HG03354 (cell line): Measurements from ENCODE around the gene NOS1AP.

Experiments
- ATAC-seq: cut with Tn5 transposase; IDR thresholded peaks from one replicate; pipeline ENCODE4 v1.9.1; 2021; ENCODE audit warnings: mild to moderate bottlenecking; ENCODE audit not compliant: unreplicated experiment, poor library complexity, severe bottlenecking

NOS1AP gene

DNA sequence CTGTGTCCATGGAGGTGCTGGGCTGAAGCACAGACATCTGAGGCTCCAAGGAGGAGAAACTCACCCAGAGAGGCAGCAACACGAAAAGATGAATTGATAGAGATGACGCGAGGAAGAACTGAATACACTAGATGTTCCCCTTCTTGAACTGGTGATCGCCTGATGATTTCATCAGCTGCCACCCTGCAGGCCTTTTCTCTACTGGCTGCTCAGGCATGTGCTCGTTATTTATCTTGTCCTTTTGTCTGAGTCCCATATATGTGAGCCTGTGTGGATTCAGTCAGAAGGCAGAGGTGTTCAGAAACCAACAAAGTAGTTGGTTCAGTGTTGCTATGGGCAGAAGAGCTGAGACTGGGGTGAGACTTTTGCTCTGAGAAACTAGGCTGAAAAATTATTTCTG is 202.9 kb downstream of the NOS1AP start:
- ATAC-seq: no peak

DNA sequence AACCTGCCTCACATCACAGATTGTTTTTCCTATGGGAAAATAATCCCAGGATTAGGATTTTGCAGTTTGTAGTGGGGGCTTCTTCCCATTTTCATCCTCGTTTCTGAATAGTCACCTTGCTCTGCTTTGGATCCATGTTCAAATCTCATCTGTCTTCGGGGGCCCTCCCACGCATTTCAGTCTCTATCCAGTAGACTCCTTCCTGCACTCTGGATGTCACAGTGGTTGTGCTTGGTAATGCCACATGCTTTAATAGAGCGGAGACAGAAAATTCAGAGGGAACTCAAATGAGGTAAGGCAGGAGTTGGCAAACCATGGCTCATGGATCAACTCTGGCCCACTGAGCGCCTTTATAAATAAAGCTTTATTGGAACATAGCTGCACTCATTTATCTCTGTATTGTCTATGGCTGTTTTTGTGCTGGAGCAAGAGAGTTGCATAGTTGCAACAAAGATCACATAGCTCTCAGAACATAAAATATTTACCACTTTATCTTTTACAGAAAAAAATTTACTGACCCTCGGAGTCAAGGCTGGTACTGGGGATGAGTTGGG is 206.2 kb downstream of the NOS1AP start:
- ATAC-seq: no peak

DNA sequence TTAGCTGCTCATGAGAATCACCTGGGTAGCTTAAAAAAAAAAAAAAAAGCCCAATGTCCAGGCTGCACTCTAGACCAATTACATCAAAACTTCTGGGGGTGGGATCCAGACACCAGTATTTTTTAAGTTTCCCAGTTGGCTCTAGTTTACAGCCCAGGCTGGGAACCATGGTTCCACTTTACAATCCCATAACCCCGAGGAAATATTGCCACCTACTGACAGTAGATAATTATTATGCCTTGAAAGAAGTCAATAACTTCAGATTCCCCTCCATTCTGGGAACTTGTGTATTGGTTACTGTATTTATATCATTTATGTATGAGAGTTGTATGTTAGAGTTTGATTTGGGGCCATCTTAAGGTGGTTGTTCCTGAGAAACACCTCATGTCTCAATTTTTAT is 207.0 kb downstream of the NOS1AP start:
- ATAC-seq: no peak

DNA sequence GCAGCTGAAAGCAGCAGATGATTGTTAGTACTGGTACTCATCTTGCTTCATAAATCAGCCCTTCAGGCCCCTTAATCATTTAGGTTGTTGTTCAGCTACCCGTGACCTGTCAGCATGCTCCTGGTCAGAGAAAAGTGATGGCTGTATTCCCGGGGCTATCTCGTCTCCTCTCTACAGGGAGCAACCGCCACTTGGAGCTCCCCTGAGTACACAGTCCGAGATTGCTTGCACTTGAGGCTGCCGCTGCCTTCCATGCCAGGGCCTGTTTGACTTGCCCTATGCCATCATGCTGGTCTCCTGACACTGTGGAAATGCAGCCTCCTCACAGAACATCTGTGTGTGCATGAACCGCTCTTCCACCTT is 209.6 kb downstream of the NOS1AP start:
- ATAC-seq: no peak

DNA sequence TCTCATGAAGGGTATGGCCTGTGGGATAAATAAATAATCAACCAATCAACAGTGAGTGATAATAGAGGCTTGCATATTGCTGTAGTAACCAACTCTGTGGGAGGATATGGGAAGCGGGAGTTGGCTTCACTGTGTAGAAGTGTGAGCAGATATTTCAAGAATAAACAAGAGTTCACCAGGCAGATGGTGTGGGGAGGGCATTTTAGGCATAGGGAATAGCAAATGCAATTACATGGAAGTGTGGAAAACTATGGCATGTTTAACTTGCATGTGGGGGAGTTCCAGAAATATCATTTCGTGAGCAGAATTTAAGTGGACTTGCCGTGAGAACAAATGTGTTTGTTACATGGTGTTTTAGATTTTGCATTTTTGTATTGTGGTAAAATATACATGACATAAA is 211.9 kb downstream of the NOS1AP start:
- ATAC-seq: no peak

DNA sequence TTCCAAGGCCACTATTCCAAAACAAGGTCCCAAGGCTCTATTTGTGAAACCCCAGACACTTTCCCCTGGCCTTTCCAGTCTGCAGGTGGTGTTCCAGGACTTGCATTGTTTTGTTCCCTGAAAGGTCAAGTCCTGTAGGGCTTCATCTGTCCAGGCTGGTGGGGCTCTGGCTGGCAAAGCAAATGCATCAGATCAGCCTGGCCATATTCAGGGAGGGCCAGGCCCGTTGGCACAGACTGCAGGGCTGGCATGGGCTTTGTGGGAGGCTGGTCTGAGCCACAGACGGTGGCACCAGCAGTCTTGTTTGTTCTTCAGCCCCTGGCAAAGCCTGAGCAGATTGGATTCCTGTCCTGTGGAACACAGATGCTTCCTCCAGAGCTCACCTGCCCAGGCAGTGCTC is 214.2 kb downstream of the NOS1AP start:
- ATAC-seq: no peak

DNA sequence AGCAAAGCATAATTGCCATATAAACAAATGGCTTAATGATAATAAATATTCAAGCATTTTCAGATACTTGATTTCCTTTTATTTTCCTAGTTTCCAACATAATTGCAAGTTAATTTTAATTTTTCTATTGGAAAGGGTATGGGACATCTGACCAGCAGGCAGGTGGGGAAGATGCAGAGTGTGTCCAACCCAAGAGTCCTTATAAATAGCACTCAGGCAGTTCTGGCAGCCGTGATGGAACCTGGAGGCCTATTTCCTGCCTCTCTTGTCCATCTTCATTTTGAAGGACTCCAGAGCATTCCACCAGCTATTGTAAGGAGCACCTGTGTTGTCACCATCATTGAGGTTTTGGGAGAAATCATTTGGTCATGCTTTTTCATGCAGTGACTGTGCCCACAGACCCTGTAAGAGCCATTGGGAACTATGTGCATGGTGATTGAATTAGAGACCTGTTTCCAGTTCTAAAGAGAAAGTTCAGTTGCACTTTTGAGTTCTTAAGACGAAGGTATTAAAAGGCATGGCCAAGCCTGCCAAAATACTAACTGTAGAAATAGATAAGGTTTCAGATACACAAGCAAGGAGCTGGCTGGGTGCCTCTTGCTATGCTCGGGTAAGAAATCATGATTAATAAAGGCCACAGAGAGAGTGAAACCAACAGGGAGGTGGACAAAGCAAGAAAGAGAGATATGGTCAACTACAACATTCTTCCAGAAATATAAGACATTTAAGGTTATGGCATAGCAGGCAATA is 214.9 kb downstream of the NOS1AP start:
- ATAC-seq: no peak

DNA sequence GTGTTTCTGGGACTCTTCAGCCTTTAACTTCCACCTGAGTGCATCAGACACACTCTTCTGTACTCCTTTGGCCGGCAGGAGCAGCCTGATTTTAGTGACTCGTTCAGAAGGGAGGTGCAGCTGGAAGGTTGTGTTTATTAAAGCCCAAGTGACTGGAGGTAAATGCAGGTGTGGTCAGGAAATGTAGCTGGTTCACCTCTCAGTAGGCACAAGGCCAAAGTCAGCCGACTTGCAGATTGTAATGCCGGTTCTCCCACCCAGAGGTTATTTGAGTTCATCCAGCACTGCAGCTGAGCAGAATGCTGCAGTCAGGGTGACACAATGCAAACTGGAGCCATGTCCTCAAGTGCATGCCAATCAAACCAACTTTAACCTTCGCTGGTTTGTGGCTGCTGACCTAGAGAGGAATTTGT is 215.7 kb downstream of the NOS1AP start:
- ATAC-seq: no peak

DNA sequence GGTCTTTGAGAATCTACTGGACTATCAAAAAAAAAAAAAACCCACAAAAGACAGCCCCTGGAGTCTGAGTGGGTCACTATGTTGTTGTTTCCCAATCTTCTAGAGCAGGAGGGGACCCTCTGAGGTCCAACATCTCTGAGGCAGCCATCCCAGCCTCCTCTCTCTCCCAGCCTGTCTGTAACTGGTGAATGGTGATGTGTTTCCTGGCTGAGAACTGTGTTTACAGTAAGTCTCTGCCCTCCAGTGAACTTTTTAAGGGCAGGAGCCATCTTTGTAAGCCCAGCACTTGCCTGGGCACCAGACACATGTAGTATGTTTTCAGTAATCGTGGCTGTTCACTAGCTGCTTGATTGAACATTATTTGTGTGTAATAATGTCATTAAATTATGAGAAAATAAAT is 221.5 kb downstream of the NOS1AP start:
- no peak for ATAC-seq

DNA sequence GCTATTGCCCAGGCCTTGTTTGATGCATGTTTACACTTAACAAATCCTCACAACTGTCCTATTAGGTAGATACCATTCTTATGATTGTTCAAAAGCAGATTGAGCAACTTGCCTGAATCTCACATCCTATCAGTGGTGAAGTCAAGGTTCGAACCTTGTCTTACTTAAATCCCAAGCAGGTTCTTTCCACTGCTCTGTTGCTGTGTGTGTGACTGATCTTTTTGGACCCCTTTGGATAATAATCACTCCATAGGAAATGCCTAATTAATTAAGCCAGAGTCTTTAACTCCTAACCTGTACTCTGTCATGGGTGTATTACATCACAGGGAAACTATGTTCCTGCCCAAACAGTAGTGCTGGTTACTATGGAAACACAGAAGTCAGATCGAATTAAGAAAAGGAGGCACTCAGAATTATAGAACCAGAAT is 222.9 kb downstream of the NOS1AP start:
- no peak for ATAC-seq

DNA sequence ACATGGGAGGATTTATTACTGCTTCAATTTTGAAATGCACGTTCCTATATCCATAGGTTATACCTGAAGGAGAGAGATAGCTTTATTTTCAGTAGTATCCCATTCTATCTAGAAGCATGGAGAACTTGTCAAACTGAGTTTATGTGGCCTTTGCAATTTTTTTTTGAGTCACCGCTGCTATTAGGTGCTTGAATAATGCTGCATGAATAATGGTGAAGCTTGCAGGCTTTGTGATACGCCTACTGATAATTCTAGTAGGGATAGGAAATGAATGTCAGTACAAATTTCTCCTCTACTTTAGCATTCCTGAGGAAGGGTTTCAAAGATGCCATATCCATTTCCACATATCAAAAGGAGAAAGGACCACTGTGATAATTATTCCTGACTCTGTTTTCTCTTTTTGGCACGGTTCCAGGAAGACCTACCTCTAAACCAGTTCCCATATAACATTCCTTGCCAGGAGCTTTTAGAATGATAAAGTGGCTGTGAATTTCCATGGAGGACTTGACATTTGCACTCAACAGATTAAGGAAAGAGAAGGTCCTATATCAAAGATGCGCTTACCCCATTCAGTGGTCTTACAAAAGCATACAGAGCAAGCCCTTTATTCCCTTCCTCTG is 223.7 kb downstream of the NOS1AP start:
- no peak for ATAC-seq

DNA sequence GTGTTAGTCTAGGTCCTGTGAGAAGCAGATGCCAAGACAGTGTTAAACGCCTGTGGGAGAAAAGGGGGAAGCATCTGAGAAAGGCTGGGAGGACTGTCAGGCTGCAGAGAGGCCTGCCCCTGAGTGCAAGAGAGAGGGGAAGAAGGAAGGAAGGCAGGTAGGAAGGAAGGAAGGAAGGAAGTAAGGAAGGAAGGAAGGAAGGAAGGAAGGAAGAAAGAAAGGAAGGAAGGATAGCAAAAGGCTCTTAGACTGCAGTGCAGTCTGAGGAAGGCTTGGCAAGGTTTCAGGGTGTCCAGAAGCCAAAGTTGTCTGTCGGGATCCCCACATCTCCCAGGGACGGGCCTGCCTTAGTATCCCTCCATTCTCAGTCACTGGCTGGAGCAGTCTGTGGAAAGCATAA is 224.5 kb downstream of the NOS1AP start:
- ATAC-seq: no peak

DNA sequence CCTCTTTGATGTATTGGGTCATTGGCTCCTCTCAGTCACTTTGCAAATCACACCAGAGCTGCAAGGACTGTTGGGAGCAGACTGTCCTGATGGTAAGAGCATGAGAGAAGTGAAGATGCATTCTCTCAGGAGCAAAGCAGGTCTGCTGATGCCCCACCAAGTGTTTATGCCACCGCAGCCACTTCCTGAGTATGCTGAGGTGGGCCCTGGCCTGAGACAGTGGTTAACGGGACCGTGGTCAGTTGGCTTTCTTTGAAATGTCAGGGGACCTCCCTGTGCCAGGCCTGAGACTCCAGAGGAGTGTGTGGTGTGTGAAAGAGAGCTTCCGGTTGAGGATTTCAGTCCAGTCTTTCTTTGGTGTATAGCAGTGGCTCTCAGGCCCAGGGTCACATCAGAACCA is 227.7 kb downstream of the NOS1AP start:
- ATAC-seq: no peak

DNA sequence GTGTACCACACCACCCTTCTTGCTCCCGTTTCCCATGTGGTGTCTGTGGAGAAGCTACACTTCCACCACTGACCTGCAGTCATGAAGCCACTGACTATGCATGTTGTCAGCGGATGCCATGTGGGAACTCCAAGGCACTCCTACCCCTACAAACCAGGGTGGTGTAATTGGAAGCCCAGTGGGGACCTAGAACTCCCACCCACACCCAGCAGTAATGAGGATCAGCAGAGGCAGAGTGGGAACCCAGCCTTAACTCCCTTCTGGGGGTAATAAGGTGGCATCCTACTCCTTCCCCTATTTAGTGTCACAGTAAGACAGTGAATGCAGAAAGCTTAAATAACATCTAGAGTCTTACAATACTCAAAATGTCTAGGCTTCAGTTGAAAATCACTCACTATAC is 228.8 kb downstream of the NOS1AP start:
- no peak for ATAC-seq

DNA sequence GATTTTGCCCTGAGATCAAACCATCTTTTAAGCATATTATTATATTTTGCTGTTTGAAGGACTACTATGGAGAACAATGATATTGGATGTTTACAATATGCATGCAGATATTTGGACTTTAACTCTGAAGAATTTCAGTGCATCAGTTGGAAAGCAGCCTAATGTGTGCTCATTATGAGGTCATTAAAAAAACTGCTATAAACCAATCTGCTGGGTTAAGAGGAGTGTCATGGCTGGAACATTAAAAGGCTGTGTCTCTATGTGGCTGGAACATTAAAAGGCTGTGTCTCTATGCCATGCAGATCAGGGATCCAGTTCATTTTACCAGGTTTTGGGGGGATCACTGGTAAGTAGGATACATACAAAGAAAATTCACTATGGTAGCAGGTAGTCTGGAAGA is 229.5 kb downstream of the NOS1AP start:
- no peak for ATAC-seq

DNA sequence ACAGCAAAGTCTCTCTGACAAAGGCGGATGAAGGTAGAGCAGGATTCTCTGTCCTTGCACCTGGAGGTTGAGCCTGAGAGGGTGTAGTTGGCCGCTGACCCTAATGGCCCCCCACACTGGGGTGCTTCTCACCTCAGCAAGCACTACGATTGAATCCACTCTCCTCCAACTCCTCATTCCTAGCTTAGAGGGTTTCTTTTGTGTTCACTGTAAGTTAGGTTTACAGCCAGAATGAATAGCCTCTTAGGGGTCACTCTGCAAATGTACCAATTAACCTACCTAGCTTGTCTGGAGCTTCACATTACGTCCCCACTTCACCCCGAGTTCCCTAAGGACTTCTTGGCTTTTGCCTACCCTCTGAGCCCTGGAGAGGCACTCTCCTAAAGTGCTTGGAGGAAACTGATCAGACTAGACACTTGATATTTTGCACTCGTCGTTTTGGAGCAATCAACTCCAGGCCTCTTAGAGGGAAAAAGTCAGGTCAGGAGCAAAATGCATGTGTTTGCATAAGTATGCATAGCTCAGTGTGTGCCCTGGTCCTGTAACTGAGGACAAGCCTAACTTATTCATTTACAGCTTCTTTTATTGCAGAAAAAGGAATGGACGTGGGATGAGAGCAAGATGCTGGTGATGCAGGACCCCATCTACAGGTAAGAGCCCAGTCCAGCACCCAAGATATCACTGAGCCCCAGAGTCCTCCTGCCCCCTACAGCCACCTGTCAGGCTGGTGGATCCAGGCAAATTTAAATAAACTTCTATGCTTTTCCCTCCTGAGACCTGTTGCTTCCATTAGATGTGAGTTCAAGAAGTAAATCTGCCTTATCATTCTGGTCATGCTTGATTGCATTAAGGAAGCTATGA is 230.8 kb downstream of the NOS1AP start:
- no peak for ATAC-seq

DNA sequence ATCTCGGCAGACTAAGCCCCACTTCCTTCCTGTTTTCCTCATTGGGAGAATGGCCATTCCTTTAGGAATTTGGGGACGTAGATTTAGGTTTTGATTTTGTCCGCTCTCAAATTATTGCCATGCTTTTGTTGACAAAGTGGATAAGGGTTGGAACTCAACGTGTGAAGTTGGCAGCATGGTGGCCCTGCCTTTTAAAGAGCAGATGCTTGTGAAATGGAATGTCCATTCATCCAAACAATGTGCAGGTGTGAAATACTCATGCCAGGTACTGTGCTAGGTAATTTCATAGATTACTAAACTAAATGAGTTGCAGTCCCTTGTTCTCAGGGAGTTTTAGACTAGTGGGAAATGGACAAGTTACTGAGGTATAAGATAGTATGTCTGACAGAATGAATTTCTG is 232.2 kb downstream of the NOS1AP start:
- ATAC-seq: no peak

DNA sequence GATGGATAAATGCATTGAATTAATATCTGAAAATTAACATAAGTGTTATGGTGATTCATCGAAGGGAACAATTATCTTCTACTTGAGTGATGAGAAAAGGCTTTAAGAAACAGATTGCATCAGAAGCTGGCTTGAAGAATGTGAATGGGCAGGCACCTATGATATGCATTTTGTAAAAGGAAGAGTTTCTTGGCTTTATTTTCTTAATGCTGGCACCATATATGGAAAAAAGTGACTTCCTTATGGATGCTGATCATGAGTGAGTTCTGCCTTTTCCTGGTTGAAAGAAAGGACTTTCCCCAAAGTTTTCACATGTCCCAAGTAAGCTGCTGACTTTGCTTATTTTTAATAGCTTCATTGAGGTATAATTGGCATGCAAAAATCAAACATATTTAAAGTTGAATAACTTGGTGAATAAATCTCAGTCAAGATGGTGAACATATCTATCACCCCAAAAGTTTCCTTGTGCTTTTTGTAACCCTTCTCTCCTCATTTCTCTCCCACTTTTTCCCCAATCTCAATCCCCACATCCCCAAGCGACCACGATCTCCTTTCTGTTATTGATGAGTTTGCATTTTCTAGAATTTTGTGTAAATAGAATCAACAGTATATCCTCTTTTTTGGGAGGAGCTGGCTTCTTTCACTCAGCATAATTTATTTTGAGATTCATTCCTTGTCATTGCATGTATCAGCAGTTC is 233.0 kb downstream of the NOS1AP start:
- no peak for ATAC-seq

DNA sequence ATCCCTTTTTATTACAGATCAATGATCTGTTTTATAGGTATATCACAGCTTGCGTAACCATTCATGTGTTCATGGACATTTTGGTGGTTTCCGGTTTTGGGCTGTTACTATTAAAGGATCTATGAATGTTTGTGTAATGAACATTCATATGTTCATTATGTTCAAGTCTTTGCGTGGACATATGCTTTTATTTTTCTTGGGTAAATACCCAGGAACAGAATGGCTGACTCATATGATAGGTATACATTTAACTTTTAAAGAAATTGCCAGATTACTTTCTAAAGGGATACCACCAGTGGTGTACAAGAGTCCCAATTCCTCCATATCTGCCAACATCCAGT is 233.5 kb downstream of the NOS1AP start:
- no peak for ATAC-seq

DNA sequence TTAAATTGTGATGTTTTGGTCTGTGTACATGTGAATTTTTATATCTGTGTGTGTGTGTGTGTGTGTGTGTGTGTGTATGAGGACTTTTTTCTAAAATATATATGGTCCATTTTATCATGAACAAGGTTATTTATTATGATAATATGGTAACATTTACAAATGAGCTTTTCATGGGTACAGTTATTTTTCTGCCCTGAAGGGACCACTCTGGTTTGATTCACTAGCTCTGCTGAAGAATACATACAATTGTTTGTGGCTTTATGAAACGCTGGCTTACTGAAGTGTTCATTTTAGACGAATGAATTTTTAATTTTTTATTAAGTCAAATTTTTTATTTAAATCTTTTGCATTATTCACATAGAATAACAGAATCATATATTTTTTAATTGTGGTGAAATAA is 235.2 kb downstream of the NOS1AP start:
- ATAC-seq: no peak
